GM12874 (cell line): ENCODE results near the gene KPNB1.

Experiments
- CTCF ChIP-seq: IDR thresholded peaks from 2 replicates; pipeline ENCODE4 v1.5.1; 2011; ENCODE audit warnings: low read depth, mild to moderate bottlenecking, control low read depth, low read length, moderate library complexity; ENCODE audit not compliant: insufficient read depth

Gene KPNB1

GRCh38 chr17:47730681-47731080 lies 81.0 kb downstream of the KPNB1 start:
- no peak for TF ChIP-seq CTCF

GRCh38 chr17:47731396-47731795 lies 81.7 kb downstream of the KPNB1 start:
- TF ChIP-seq CTCF: no peak

- TF ChIP-seq CTCF: no peak
Observed at GRCh38 chr17:47732399-47733046, 82.8 kb downstream of the KPNB1 start.

DNA sequence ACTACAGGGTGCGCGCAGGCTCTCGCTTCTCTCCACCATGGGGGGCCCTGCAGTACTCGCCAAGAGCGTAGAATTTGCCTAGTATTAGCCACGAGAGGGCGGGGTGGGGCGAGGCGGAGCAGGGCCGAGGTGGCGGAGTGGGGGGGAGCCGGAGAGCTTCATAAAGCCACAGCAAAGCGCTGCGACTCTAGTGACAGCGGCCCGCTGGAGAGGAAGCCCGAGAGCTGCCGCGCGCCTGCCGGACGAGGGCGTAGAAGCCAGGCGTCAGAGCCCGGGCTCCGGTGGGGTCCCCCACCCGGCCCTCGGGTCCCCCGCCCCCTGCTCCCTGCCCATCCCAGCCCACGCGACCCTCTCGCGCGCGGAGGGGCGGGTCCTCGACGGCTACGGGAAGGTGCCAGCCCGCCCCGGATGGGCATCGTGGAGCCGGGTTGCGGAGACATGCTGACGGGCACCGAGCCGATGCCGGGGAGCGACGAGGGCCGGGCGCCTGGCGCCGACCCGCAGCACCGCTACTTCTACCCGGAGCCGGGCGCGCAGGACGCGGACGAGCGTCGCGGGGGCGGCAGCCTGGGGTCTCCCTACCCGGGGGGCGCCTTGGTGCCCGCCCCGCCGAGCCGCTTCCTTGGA lies 83.4 kb downstream of the KPNB1 start, which contains the start of gene TBX21:
Gene TBX21 (plus strand): TSS at position 190 of the 627 bp plus-strand sequence. CDS start 219 bp downstream, at position 409.
- peak; percentile 50 for TF ChIP-seq CTCF

DNA sequence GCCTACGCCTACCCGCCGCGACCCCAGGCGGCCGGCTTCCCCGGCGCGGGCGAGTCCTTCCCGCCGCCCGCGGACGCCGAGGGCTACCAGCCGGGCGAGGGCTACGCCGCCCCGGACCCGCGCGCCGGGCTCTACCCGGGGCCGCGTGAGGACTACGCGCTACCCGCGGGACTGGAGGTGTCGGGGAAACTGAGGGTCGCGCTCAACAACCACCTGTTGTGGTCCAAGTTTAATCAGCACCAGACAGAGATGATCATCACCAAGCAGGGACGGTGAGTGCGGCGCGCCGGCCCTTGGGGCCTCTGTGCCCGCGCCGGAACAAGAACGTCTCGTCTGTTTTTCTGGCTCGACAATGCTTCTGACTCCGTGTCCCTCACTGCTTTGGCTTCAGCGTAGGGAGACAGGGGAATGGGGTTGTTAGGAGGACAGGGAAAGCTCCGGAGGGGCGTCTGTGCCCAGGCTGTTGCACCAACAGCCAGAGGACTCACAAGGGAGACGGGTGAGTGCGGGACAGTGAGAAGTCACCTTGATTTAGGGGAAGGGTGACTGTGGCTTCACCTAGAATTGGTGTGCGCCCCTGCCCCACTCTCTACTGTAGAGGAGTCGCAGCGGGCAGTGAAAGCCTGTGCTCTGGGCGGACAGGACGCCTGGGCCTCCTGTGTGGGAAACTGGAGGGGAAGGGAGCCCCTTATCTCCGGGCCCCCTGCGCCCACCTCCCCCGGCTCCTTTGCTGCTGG lies 84.1 kb downstream of the KPNB1 start:
- no peak for TF ChIP-seq CTCF

DNA sequence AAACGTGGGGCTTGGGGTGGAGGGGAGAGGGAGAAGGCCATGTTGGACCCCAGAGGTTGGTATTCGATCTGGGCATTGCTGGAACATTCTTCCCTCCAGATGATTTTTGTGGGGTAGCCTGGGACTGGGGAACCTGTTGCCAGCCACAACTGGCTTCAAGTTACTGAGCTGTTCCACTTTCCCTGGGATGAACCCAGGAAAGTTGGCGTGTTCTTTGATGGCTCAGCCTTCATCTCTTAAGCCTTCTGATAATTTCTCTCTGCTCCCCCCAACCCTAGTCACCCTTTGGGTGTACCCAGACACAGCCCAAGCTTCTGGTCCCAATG lies 85.4 kb downstream of the KPNB1 start:
- TF ChIP-seq CTCF: no peak
